GM21367 (cell line): ENCODE measurements around the gene SRSF7.
"Not testable (repeated sequence)": the region's sequence is repeated elsewhere in the genome, so short reads cannot be mapped to it uniquely, and the experiment has no call there.

Source experiments
- ATAC-seq: cut with Tn5 transposase; IDR thresholded peaks from one replicate; pipeline ENCODE4 v1.9.1; 2021; ENCODE audit not compliant: unreplicated experiment

Gene SRSF7

DNA sequence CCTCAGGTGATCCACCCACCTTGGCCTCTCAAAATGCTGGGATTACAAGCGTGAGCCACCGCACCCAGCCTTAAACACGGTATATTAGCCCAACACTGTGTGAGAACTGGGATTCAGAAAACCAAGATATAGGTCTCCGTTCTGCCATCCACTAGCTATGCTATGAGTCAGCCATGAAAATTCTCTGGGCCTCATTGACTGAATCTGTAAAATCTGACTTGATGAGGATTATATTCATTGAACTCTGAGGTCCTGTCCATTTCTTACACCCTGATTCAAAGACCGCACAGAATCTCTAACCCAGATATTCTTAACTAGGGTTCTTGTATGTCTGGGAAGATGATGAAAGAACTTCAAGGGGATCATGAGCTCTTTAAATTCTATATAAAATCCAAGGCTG lies 47.8 kb downstream of the SRSF7 start:
- ATAC-seq: not testable (repeated sequence)

GRCh38 chr2:38702413-38702812 lies 48.7 kb downstream of the SRSF7 start:
- ATAC-seq: no peak

DNA sequence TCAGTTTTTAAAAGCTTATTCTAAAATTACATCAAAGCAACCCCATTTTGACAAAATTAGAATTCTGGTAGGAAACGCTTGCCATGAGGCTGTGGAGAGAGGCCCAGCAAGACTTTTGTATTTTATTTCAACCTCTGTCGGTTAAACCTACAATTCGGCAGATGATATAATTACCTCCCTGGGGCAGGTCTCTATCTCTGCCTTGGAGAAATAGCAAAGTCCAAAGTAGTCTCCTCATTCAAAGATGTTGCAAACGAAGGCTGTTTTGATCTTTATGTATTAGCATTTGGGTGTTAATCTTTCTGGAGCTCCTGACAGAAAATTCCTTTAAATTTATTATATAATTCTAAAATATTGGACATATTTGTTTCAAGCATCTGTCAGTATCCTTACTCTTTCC lies 49.6 kb downstream of the SRSF7 start:
- no peak for ATAC-seq

- ATAC-seq: no peak
Observed at GRCh38 chr2:38700881-38701458, 50.2 kb downstream of the SRSF7 start.

DNA sequence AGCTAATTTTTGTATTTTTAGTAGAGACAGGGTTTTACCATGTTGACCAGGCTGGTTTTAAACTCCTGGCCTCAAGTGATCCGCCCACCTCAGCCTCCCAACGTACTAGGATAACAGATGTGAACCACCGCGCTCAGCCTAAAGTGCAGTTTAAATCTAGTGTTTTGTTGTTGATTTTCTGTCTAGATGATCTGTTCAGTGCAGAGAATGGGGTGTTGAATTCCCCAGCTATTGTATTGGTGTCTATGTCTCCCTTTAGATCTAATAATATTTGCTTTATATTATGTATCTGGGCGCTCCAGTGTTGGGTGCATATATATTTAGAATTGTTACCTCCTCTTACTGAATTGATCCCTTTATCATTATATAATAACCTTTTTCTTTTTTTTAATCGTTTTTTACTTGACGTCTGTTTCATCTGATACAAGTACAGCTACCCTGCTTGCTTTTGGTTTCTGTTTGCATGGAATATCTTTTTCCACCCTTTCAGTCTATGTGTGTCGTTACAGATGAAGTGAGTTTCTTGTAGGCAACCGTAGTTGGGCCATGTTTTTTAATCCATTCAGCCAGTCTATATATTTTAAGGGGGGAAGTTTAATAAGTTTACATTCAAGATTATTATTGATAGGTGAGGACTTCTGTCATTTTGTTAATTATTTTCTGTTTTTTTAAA lies 50.9 kb downstream of the SRSF7 start:
- no peak for ATAC-seq

GRCh38 chr2:38698467-38699003 lies 52.6 kb downstream of the SRSF7 start:
- ATAC-seq: no peak

DNA sequence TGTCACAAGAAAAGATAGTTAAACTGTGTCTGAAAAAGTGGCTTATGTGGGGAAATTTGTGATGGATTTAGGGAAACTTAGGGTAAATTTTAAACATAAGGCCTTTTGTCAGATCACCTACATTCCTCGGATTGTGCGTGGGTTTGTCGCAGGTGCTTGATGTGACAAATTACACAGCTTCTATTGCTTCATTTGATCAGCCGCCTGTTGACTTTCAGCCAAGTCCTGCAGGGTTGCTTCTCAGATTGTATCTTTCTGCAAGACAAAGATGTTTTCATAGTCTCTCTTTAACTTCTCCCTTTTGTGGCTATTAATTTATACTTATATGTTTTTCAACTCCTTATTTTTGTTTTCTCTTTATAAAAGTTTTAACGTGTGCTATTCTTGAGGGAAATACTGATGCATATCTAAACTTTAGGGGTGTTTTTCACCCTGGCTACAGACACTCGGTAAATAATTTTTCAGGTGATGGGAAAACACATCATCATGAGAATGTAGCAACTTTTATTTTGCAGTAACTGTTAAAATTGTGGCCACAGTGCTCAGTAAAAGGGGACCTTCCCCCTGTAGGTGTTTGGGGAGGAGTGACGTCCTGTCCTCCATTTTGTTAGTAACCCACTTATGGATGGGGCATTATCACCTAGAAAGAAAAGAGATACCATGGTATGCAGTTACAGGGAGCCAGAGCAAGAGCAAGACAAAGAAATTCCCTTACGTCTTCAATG lies 53.9 kb downstream of the SRSF7 start:
- ATAC-seq: no peak
